HG02981 (cell line): Measurements from ENCODE around the gene TAP2.

Experiments used
- ATAC-seq: cut with Tn5 transposase; IDR thresholded peaks from one replicate; pipeline ENCODE4 v1.9.1; 2021; ENCODE audit warnings: mild to moderate bottlenecking, moderate library complexity; ENCODE audit not compliant: unreplicated experiment

TAP2 gene

GRCh38 chr6:32796848-32797776 is 41.4 kb downstream of the TAP2 start:
- ATAC-seq, result no peak

GRCh38 chr6:32794510-32794909 is 44.0 kb downstream of the TAP2 start:
- ATAC-seq, result no peak

GRCh38 chr6:32792901-32793435 is 45.6 kb downstream of the TAP2 start:
- no peak for ATAC-seq

- ATAC-seq, result no peak
Measured at GRCh38 chr6:32790306-32790705, 48.2 kb downstream of the TAP2 start.
